ENCODE measurements around the gene HCN2. TPM values are rescaled to one million over a fixed set of nuclear protein-coding genes. Genes with fewer than 3 reads are reported as not detected.

HCN2 gene
- total and polyA plus RNA-seq, 2 of the 8 experiments (the other 6 are each of a cell fraction or from before 2014, with no cell fraction given) = 1.0 to 4.0 TPM

DNA sequence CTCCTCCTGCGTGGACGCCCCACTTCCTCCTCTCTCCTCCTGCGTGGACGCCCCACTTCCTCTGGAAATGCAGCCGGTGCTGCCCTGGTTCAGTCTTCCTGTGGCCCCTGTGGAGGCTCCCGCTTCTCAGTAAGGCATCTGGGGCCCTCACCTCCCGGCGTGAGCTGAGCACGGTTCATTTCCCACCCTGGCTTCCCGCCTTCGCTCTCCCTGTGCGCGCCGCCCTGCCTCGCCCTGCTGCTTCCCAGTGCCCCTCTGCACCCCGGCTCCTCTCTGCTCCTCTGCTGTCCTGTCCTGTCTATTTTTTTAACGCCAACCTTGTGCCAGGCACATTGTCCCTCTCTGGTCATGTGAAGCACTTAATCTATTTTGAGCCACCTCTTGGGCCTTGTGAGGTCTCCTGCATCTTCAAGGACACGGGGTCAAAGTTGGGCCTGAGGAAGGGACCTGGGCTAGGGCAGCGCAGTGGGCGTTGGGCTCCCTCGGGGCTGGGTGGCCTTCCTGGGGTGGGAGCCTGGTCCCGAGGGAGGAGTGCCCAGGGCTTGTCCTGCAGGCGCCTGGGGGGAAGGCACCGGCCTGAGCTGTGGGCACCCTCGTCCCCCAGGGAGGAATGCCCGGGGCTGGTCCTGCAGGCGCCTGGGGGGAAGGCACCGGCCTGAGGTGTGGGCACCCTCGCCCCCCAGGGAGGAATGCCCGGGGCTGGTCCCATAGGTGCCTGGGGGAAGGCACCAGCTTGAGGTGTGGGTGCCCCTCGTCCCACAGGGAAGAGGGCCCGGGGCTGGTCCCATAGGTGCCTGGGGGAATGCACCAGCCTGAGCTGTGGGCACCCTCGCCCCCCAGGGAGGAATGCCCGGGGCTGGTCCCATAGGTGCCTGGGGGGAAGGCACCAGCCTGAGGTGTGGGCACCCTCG, 13.0 kb downstream of the HCN2 start:
- H2AFZ ChIP-seq (ENCODE audit: low read length) = no peak overlapping the region
- H3K27ac ChIP-seq (ENCODE audit: low read depth, low read length) = no peak overlapping the region
- H2BK15ac ChIP-seq (ENCODE audit: low read length) = no peak overlapping the region
- no peaks in the 10 kb centered on the region for H3K27me3 ChIP-seq (replicated peaks in 1 of 4; ENCODE audit: control insufficient read depth in 3 of 4, extremely low read depth in 1 of 4, insufficient read depth in 3 of 4, low read length in 3 of 4)
- DNase-seq (ENCODE audit: low read depth in 1 of 2, low spot score in 2 of 2) (no peak), FAIRE-seq (no peak)
- H3K9me3 ChIP-seq (ENCODE audit: insufficient read depth in 2 of 2, low read depth in 1 of 2, low read length in 1 of 2) = peaks cover 0 to 30% of the 10 kb centered on the region in 2 experiments; a peak in 1 of 4 replicates
- H2BK12ac ChIP-seq (ENCODE audit: low read depth, low read length) = no peak overlapping the region
- 93% methylated on average over 20 of the region's 35 CpGs; no CpG with 5 or more reads in 1 of the 2 experiments for WGBS, 2 experiments (ENCODE audit: extremely low coverage in 1 of 2, insufficient coverage in 1 of 2, insufficient read length in 1 of 2, insufficient replicate concordance in 2 of 2, low coverage in 1 of 2, low lambda C conversion rate in 2 of 2, missing lambda C conversion rate in 1 of 2)
- no peaks in the 10 kb centered on the region for H3K4me1 ChIP-seq (replicated peaks in 1 of 4; ENCODE audit: control insufficient read depth in 3 of 4, insufficient read depth in 4 of 4, low read length in 3 of 4)
- no peaks in the 10 kb centered on the region for H3K36me3 ChIP-seq (ENCODE audit: control insufficient read depth in 2 of 4, insufficient read depth in 4 of 4, low read length in 3 of 4)
- no peak overlapping the region for H3K18ac ChIP-seq (ENCODE audit: extremely low read depth, low read length)
- no peak for TF ChIP-seq EP300 (IDR thresholded peaks at IDR 0.05; ENCODE audit: borderline replicate concordance in 1 of 2, low read depth in 2 of 2, low read length in 2 of 2)
- no peak for TF ChIP-seq GTF2F1 (IDR thresholded peaks at IDR 0.05; ENCODE audit: borderline replicate concordance, low read depth, low read length)
- TF ChIP-seq BRCA1 (IDR thresholded peaks at IDR 0.05; ENCODE audit: low read depth, low read length) = no peak
- no peak for TF ChIP-seq SRF (IDR thresholded peaks at IDR 0.05; ENCODE audit: low read depth, low read length)
- TF ChIP-seq, protein P1, sequence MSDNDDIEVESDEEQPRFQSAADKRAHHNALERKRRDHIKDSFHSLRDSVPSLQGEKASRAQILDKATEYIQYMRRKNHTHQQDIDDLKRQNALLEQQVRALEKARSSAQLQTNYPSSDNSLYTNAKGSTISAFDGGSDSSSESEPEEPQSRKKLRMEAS (IDR thresholded peaks at IDR 0.05) = no peak
- H3K4ac ChIP-seq (replicated peaks; ENCODE audit: insufficient read length, low read depth, low read length) = no peak overlapping the region
- ChIA-PET CTCF (ENCODE audit: partially characterized antibody) (interaction anchor here (0.6 kb wide), 1 partner anchor 10 kb away, joined by 4 read pairs; no protein-coding TSS in a partner anchor), POLR2A (ENCODE audit: partially characterized antibody) (no interaction called here)
- no peak overlapping the region for H3K56ac ChIP-seq (replicated peaks; ENCODE audit: insufficient read length, low read depth, low read length)
- H3K23ac ChIP-seq (ENCODE audit: insufficient read length) = no peak overlapping the region
- H2AK5ac ChIP-seq (ENCODE audit: low read depth, low read length) = no peak overlapping the region
- H4K20me1 ChIP-seq (replicated peaks in 1 of 2; ENCODE audit: control insufficient read depth in 1 of 2, insufficient read depth in 2 of 2, low read length in 2 of 2) = no peaks in the 10 kb centered on the region
- H2BK20ac ChIP-seq (ENCODE audit: low read length) = no peak overlapping the region
- H3K4me3 ChIP-seq (ENCODE audit: extremely low read depth in 1 of 4, insufficient read depth in 2 of 4, low read depth in 3 of 4, low read length in 4 of 4) = no peak overlapping the region
- H4K5ac ChIP-seq (ENCODE audit: insufficient read length, low read depth, low read length) = no peak overlapping the region
- H3K14ac ChIP-seq (ENCODE audit: insufficient read length) = no peak overlapping the region
- no peak overlapping the region for H3K9ac ChIP-seq (replicated peaks in 1 of 4; ENCODE audit: extremely low read depth in 1 of 4, low read depth in 3 of 4, low read length in 3 of 4)
- H3K4me2 ChIP-seq (ENCODE audit: insufficient read depth in 1 of 2, low read depth in 2 of 2, low read length in 2 of 2) = no peak overlapping the region
- H4K91ac ChIP-seq (replicated peaks; ENCODE audit: insufficient read length, low read length) = no peak overlapping the region
- H3K79me1 ChIP-seq (ENCODE audit: low read depth, low read length) = no peaks in the 10 kb centered on the region; the same call in 1 of the 2 replicates
- H2BK120ac ChIP-seq (replicated peaks; ENCODE audit: low read depth, low read length) = no peak overlapping the region
- no peak overlapping the region for H4K8ac ChIP-seq (ENCODE audit: extremely low read depth, insufficient read depth, low read length)
- no peaks in the 10 kb centered on the region for H3K79me2 ChIP-seq (ENCODE audit: control insufficient read depth in 1 of 2, insufficient read depth in 2 of 2, low read length in 2 of 2)
- H3K23me2 ChIP-seq (ENCODE audit: low read depth, low read length) = no peaks in the 10 kb centered on the region
- H2BK5ac ChIP-seq (ENCODE audit: low read depth, low read length) = no peak overlapping the region
